HG02943 (cell line): ENCODE results near the gene REV1.
"Not testable (repeated sequence)": the region's sequence is repeated elsewhere in the genome, so short reads cannot be mapped to it uniquely, and the experiment has no call there.

Experiments used
- ATAC-seq: cut with Tn5 transposase; IDR thresholded peaks from one replicate; pipeline ENCODE4 v1.9.1; 2021; ENCODE audit warnings: mild to moderate bottlenecking, low read depth, moderate library complexity; ENCODE audit not compliant: unreplicated experiment

The REV1 gene

GRCh38 chr2:99489761-99490622 lies at the start of gene REV1:
Gene REV1, minus strand, starts transcription at chr2:99490017. Its CDS starts 25,042 bp downstream, at chr2:99464975.
- peak; percentile 69 for ATAC-seq

- no peak for ATAC-seq
Observed at GRCh38 chr2:99537910-99538485, 48.2 kb upstream of the REV1 start.

GRCh38 chr2:99524056-99524455 lies 34.2 kb upstream of the REV1 start:
- no peak for ATAC-seq

- no peak for ATAC-seq
Observed at GRCh38 chr2:99522157-99522556, 32.3 kb upstream of the REV1 start.

GRCh38 chr2:99520813-99521212 lies 31.0 kb upstream of the REV1 start:
- no peak for ATAC-seq

GRCh38 chr2:99520195-99520594 lies 30.4 kb upstream of the REV1 start:
- ATAC-seq = no peak

GRCh38 chr2:99514357-99514756 lies 24.5 kb upstream of the REV1 start:
- no peak for ATAC-seq

GRCh38 chr2:99512181-99512591 lies 22.4 kb upstream of the REV1 start:
- no peak for ATAC-seq

- no peak for ATAC-seq
Observed at GRCh38 chr2:99509387-99509786, 19.6 kb upstream of the REV1 start.

GRCh38 chr2:99507937-99508818 lies 18.4 kb upstream of the REV1 start:
- ATAC-seq = no peak

- ATAC-seq = no peak
Observed at GRCh38 chr2:99504844-99505584, 15.2 kb upstream of the REV1 start.

- ATAC-seq = not testable (repeated sequence)
Observed at GRCh38 chr2:99503662-99504416, 14.0 kb upstream of the REV1 start.

- no peak for ATAC-seq
Observed at GRCh38 chr2:99496021-99496420, 6.2 kb upstream of the REV1 start.

GRCh38 chr2:99495115-99495860 lies 5.5 kb upstream of the REV1 start:
- ATAC-seq = no peak

- no peak for ATAC-seq
Observed at GRCh38 chr2:99492721-99493120, 2.9 kb upstream of the REV1 start.

GRCh38 chr2:99490623-99491461 lies 1.0 kb upstream of the REV1 start:
- no peak for ATAC-seq

- ATAC-seq = peak; percentile 35
Observed at GRCh38 chr2:99489063-99489760, 605 bp downstream of the REV1 start.
